ENCODE data around the gene SEMA4G. TPM values are rescaled to one million over a fixed set of nuclear protein-coding genes. Genes with fewer than 3 reads are reported as not detected.
A peak's percentile ranks its signal among the peaks of the same experiment; 100 is the strongest.

The SEMA4G gene
- total and polyA plus RNA-seq, 2 of the 8 experiments (the other 6 are each of a cell fraction or from before 2014, with no cell fraction given), result 7.1 to 18.2 TPM

- Histone ChIP-seq H3K9ac (replicated peaks in 1 of 4; ENCODE audit: extremely low read depth in 1 of 4, low read depth in 3 of 4, low read length in 3 of 4) (peak overlapping the region; percentile 13 to 94 (median 84)), H3K27ac (ENCODE audit: low read depth, low read length) (peak overlapping the region; percentile 80; the same call in 1 of the 2 replicates), H3K18ac (ENCODE audit: extremely low read depth, low read length) (peak overlapping the region; percentile 87), H2BK15ac (ENCODE audit: low read length) (peak overlapping the region; percentile 98; the same call in 1 of the 2 replicates), H3K9me3 (ENCODE audit: insufficient read depth in 2 of 2, low read depth in 1 of 2, low read length in 1 of 2) (no peaks in the 10 kb centered on the region), H3K56ac (replicated peaks; ENCODE audit: insufficient read length, low read depth, low read length) (peak overlapping the region; percentile 71), H3K79me1 (ENCODE audit: low read depth, low read length) (peaks cover 6% of the 10 kb centered on the region), H3K27me3 (replicated peaks in 1 of 4; ENCODE audit: control insufficient read depth in 3 of 4, extremely low read depth in 1 of 4, insufficient read depth in 3 of 4, low read length in 3 of 4) (no peaks in the 10 kb centered on the region), H4K8ac (ENCODE audit: extremely low read depth, insufficient read depth, low read length) (peak overlapping the region; percentile 82), H2BK12ac (ENCODE audit: low read depth, low read length) (peak overlapping the region; percentile 98), H2AK5ac (ENCODE audit: low read depth, low read length) (peak overlapping the region; percentile 76), H4K20me1 (replicated peaks in 1 of 2; ENCODE audit: control insufficient read depth in 1 of 2, insufficient read depth in 2 of 2, low read length in 2 of 2) (peaks cover 0 to 13% of the 10 kb centered on the region in 2 experiments), H2BK120ac (replicated peaks; ENCODE audit: low read depth, low read length) (peak overlapping the region; percentile 7), H3K4ac (replicated peaks; ENCODE audit: insufficient read length, low read depth, low read length) (peak overlapping the region; percentile 99), H2BK5ac (ENCODE audit: low read depth, low read length) (peak overlapping the region; percentile 98), H3K23ac (ENCODE audit: insufficient read length) (no peak overlapping the region), H4K91ac (replicated peaks; ENCODE audit: insufficient read length, low read length) (peak overlapping the region; percentile 97), H3K4me3 (ENCODE audit: extremely low read depth in 1 of 4, insufficient read depth in 2 of 4, low read depth in 3 of 4, low read length in 4 of 4) (peak overlapping the region; percentile 75 to 90 (median 76)), H4K5ac (ENCODE audit: insufficient read length, low read depth, low read length) (peak overlapping the region; percentile 46), H3K23me2 (ENCODE audit: low read depth, low read length) (peaks cover 17% of the 10 kb centered on the region), H2AFZ (ENCODE audit: low read length) (no peak overlapping the region), H3K4me2 (ENCODE audit: insufficient read depth in 1 of 2, low read depth in 2 of 2, low read length in 2 of 2) (peak overlapping the region; percentile 93 to 99), H3K79me2 (ENCODE audit: control insufficient read depth in 1 of 2, insufficient read depth in 2 of 2, low read length in 2 of 2) (peaks cover 0 to 33% of the 10 kb centered on the region in 2 experiments; a peak in 2 of 4 replicates), H3K4me1 (replicated peaks in 1 of 4; ENCODE audit: control insufficient read depth in 3 of 4, insufficient read depth in 4 of 4, low read length in 3 of 4) (peaks cover 4 to 24% (median 14%) of the 10 kb centered on the region in 4 experiments), H3K36me3 (ENCODE audit: control insufficient read depth in 2 of 4, insufficient read depth in 4 of 4, low read length in 3 of 4) (peaks cover 2 to 23% (median 13%) of the 10 kb centered on the region in 4 experiments; a peak in 5 of 8 replicates), H2BK20ac (ENCODE audit: low read length) (peak overlapping the region; percentile 80; the same call in 1 of the 2 replicates), H3K14ac (ENCODE audit: insufficient read length) (no peak overlapping the region)
- DNase-seq (ENCODE audit: low read depth in 1 of 2, low spot score in 2 of 2) (peak in 1 of 2 experiments; percentile 87), FAIRE-seq (no peak)
- ChIA-PET POLR2A (ENCODE audit: partially characterized antibody) (interaction anchor here (0.7 to 12.6 kb wide), 8 partner anchors 10 to 44 kb away, joined by 3 to 143 read pairs (median 5); partner anchors contain the start of genes MRPL43, PDZD7, SFXN3 and TWNK), CTCF (ENCODE audit: partially characterized antibody) (interaction anchor here (0.8 to 26.8 kb wide), 8 partner anchors 8 to 166 kb away, joined by 3 to 464 read pairs (median 5); partner anchors contain the start of genes PDZD7 and SFXN3)
- WGBS, 2 experiments (ENCODE audit: extremely low coverage in 1 of 2, insufficient coverage in 1 of 2, insufficient read length in 1 of 2, insufficient replicate concordance in 2 of 2, low coverage in 1 of 2, low lambda C conversion rate in 2 of 2, missing lambda C conversion rate in 1 of 2), result 3% methylated on average over 33 of the region's 83 CpGs; no CpG with 5 or more reads in 1 of the 2 experiments
- TF ChIP-seq CTCF (IDR thresholded peaks at IDR 0.05; ENCODE audit: control extremely low read depth in 1 of 3, insufficient read depth in 1 of 3, low read depth in 1 of 3, low read length in 3 of 3) (peak in 2 of 3 experiments; percentile 69 to 87; a peak in 3 of 4 replicates), TAF7 (optimal IDR thresholded peaks at IDR 0.05; ENCODE audit: borderline replicate concordance, low read depth, low read length) (peak; percentile 53), MAX (IDR thresholded peaks at IDR 0.05) (peak; percentile 68), CBX8 (IDR thresholded peaks at IDR 0.05; ENCODE audit: borderline replicate concordance, low read depth, low read length) (no peak), CTBP2 (IDR thresholded peaks at IDR 0.05; ENCODE audit: borderline replicate concordance, insufficient read depth, insufficient read length, low read length) (no peak), EP300 (IDR thresholded peaks at IDR 0.05; ENCODE audit: borderline replicate concordance in 1 of 2, low read depth in 2 of 2, low read length in 2 of 2) (0 out of 3 replicates have a peak, but pooled peaks of 1 of the 2 experiments have one; percentile 32)
These were observed 29.9 kb downstream of the SEMA4G start for GRCh38 chr10:100998991-100999741.

All from H1 (cell line).